ENCODE data around the gene FAM131C.

The FAM131C gene

DNA sequence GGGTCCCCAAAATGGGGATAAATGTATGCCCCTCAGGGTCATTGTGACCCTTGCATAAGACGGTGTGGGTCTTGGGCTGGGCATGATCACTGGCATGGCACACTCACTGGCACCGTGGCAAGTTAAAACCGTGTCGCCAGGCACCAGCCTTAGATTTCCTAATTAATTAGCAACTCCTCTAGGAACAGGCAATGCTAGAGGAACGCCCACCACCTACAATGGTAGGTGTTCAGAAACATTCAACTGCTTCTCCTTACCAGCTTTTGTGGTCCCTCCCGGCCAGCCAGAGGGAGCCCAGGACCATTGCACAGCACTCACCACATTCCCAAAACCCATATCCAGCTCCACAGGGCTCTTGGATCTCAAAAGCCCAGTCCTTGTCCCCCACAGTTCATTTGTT is 46.1 kb upstream of the FAM131C start:
- Histone ChIP-seq H3K27ac (no peak overlapping the region), H3K4me3 (no peak overlapping the region)
- TF ChIP-seq, protein P1, sequence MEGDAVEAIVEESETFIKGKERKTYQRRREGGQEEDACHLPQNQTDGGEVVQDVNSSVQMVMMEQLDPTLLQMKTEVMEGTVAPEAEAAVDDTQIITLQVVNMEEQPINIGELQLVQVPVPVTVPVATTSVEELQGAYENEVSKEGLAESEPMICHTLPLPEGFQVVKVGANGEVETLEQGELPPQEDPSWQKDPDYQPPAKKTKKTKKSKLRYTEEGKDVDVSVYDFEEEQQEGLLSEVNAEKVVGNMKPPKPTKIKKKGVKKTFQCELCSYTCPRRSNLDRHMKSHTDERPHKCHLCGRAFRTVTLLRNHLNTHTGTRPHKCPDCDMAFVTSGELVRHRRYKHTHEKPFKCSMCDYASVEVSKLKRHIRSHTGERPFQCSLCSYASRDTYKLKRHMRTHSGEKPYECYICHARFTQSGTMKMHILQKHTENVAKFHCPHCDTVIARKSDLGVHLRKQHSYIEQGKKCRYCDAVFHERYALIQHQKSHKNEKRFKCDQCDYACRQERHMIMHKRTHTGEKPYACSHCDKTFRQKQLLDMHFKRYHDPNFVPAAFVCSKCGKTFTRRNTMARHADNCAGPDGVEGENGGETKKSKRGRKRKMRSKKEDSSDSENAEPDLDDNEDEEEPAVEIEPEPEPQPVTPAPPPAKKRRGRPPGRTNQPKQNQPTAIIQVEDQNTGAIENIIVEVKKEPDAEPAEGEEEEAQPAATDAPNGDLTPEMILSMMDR (IDR thresholded peaks at IDR 0.05): no peak
- no peak for DNase-seq (ENCODE audit: low spot score)

DNA sequence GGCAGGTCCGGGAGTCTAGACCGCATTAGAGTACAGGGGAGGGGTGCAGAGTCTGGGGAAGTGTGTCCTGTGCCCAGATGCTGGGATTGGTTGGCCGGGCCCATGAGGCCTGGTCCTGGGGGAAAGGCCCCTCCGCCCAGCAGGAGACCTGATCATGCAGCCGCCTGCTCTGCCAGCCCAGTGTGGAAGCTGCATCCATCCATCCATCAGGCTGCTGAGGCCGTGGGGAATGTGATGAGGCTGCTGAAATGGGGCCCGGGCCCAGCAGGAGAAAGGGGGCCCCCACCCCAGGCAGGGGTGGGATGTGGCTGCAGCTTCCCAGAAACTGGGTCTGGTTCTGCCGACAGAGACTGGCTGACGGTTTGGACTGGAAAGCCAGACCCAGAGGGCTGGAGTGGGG is 45.3 kb upstream of the FAM131C start:
- Histone ChIP-seq H3K27ac (no peak overlapping the region), H3K4me3 (no peak overlapping the region)
- TF ChIP-seq, protein P1 (IDR thresholded peaks at IDR 0.05): no peak
- no peak for DNase-seq (ENCODE audit: low spot score)

DNA sequence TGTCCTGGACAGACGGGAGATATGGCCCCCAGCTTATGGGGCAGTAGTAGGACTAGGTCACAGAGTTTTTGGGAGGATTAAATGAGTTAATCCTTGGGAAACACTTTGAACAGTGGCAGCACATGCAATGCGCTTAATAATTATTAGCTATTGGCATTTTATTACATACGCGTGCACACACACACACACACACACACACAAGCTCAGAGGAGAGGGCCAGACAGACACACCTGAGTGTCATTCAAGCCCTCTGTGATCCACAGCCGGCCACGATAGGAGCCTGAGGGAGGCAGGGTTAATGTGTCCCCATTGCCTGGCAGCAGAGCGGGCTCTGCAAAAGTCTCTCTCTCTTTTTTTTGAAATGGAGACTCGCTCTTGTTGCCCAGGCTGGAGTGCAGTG is 44.5 kb upstream of the FAM131C start:
- DNase-seq (ENCODE audit: low spot score): no peak
- Histone ChIP-seq H3K27ac (no peak overlapping the region), H3K4me3 (no peak overlapping the region)
- TF ChIP-seq, protein P1 (IDR thresholded peaks at IDR 0.05): no peak

DNA sequence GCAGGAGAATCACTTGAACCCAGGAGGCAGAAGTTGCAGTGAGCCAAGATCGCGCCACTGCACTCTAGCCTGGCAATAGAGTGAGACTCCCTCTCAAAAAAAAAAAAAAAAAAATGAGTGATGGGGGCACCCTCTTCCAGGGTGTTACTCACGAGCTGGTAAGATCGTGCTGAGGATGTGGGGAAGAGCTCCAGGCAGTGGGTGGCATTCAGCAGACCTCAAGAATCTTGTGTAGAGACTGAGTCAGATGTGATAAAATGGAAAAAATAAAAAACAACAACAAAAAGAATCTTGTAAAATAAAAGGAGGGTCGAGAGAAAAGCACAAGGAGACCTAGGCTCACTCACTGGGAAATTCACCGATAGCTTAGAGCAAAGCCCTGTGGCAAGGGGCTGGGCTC is 43.9 kb upstream of the FAM131C start:
- H3K27ac ChIP-seq: no peak overlapping the region
- TF ChIP-seq, protein P1 (IDR thresholded peaks at IDR 0.05): no peak
- H3K4me3 ChIP-seq: no peak overlapping the region
- DNase-seq (ENCODE audit: low spot score): no peak

DNA sequence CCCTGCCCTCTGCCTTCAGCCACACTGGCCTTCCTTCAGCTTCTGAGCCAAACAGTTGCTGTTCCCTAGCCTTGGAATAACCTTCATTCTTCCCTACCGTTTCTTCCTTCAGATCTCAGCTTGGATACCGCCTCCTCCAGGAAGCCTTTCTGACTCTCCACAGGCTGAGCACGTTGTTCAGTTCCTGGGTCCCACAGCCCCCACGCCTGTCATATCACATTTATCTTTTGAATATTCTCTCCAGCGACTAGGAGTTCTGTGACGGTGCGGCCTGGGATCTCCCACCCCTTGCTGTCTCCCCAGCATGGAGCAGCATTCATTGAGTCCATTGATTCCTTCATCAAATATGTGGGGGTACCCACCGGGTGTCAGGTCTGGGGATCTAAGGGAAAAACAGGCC is 43.2 kb upstream of the FAM131C start:
- H3K27ac ChIP-seq: no peak overlapping the region
- H3K4me3 ChIP-seq: no peak overlapping the region
- DNase-seq (ENCODE audit: low spot score): no peak
- TF ChIP-seq, protein P1 (IDR thresholded peaks at IDR 0.05): no peak

DNA sequence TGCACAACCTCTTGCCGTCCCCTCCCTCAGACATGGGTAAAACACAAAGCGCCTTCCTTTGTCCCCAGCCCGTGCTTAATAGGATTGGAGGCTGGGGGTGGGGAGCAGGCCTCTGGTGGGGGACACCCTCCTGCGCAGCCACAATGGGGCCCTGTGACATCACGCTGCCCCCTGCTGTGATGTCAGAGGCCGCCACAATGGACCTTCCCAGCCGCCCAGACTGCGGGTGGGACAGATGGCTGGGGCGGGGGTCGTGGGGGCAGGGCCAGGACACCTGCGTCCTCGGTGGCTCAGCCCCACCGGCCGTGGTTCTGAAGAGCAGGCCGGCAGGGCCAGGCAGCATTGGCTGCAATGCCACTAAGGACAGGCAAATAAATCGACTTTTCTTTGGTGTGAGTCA is 42.6 kb upstream of the FAM131C start:
- Histone ChIP-seq H3K4me3 (no peak overlapping the region), H3K27ac (no peak overlapping the region)
- TF ChIP-seq, protein P1 (IDR thresholded peaks at IDR 0.05): no peak
- no peak for DNase-seq (ENCODE audit: low spot score)

DNA sequence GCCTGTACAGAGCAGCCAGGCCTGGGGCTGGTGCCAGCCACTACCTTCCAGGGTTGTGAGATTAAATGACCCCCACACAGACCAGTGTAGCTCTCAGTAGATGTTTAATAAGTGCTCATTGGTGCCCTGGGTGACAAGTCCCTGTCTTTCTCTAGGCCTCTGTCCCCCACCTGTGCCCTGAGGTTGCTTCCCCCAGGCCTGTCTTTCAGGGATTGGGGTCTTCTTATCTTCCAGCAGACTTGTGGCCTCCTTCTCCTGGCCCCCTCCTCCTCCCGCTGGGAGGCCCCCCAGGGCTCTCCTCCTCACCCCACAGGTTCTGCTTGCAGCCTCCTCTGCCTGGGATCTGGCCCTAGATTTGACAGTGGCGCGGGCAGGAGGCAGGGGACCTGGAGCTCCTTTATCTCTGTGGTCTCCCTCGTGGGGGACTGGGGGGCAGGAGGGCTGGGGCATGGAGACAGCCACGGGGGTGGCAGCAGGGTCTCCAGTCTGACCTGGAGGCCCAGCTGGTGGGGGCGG is 42.1 kb upstream of the FAM131C start:
- TF ChIP-seq, protein P1 (IDR thresholded peaks at IDR 0.05): no peak
- H3K27ac ChIP-seq: no peak overlapping the region
- H3K4me3 ChIP-seq: no peak overlapping the region
- no peak for DNase-seq (ENCODE audit: low spot score)
